Epithelial cell of alveolus of lung (primary cell): ENCODE data around the gene ABTB1. TPM values are rescaled to one million over a fixed set of nuclear protein-coding genes. Genes with fewer than 3 reads are reported as not detected.

ENCODE experiments used
- total RNA-seq: library from RNA; depleted of rRNA; stranded (reverse); fragments of >200 nt; gene quantifications from 2 replicates; pipeline ENCODE4 v1.2.1, GENCODE V29; 2015

ABTB1 gene
- 4.4 and 25.2 TPM in 2 replicates for total RNA-seq

DNA sequence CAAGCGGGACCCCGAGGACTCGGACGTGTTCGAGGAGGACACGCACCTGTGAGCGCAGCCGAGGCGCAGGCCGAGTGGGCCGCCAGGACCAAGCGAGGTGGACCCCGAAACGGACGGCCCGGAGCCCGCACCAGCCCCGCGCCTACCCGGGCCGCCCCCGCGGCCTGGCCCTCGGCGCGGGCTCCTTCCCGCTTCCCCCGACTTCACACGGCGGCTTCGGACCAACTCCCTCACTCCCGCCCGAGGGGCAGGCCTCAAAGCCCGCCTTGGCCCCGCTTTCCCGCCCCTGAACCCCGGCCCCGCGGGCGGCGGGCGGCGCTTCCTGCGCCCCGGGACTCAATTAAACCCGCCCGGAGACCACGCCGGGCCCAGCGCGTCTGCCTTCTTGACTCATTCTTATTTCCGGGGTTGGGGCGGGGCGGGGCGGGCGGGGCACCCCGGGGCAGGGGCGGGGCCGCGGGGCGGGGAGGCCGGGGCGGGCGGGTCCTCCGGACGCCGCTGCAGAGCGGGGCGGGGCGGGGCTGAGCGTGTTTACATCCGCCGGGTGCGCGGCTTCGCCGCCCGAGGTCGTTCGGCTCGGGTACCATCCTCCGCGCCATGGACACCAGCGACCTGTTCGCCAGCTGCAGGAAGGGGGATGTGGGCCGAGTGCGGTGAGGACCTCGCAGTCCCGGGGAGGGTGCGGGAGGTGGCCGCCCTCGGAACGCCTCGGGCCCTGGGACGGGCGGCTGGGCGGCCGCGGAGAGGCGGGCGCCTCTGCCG, at the start of gene ABTB1:
TSS of gene ABTB1 (plus strand) at position 524 of the 762 bp plus-strand sequence. CDS start at position 598, 74 bp downstream.

DNA sequence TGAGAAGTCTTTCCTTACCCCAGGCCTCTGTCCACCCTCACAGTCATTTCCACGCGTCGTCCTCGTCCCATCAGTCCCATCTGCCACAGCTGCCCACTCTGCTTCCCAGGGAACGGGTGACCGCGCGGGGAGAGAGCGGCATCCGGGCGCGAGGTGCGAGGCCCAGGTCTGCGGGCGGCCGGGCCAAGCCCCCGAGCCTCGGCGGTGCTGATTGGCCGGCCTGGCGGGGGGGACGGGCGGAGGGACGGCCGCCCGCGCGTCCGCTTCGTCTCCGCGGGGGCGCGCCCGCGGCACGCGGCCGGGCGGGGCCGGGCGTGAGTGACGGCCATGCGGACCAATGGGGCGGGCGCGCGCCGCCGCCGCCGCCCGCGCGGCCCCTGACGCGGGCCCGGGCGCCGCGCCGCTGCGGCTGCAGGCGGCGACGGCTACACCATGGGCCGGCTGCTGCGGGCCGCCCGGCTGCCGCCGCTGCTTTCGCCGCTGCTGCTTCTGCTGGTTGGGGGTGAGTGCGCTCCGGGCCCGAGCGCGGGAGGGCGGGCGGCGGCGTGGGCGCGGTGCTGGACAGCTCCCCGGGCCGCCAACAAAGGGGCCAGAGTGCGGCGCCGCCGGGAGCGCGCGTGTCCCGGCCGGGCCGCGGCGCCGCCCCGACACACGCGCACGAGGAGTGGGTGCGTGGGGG, 43.8 kb upstream of the ABTB1 start, which contains the start of gene PODXL2:
TSS of gene PODXL2 (plus strand) at position 398 of the 679 bp plus-strand sequence. CDS start at position 433, 35 bp downstream.

Other genes with a start within 250 kb of the ABTB1 start
- 36.3 and 65.2 TPM in 2 replicates for gene TPRA1, start 82.2 kb upstream of the ABTB1 start, total RNA-seq
- gene MCM2, start 74.5 kb upstream of the ABTB1 start, total RNA-seq: 29.1 and 56.6 TPM in 2 replicates
- gene PODXL2, start 43.8 kb upstream of the ABTB1 start, total RNA-seq: 5.0 and 10.5 TPM in 2 replicates
- gene MGLL, start 149.6 kb downstream of the ABTB1 start, total RNA-seq: 8.5 and 54.0 TPM in 2 replicates
- gene KBTBD12, start 242.3 kb downstream of the ABTB1 start, total RNA-seq: not detected in 2 replicates